K562 (cell line): ENCODE measurements around the gene SLC9A1. TPM values are rescaled to one million over a fixed set of nuclear protein-coding genes. Genes with fewer than 3 reads are reported as not detected.

Experiments used
- CEBPB ChIP-seq: fragments of 450-650 bp; IDR thresholded peaks from 2 replicates; pipeline ENCODE4 v1.6.1; 2016; ENCODE audit warnings: missing genetic modification characterization, missing compliant biosample characterization
- EGR1 ChIP-seq: fragments of 450-650 bp; conservative IDR thresholded peaks from 2 replicates; pipeline ENCODE4 v1.6.1; 2017; ENCODE audit warnings: mild to moderate bottlenecking
- ELF1 ChIP-seq: fragments of 200-800 bp; sonication (Bioruptor generic); IDR thresholded peaks from 2 replicates; pipeline ENCODE4 v1.6.1; 2016; ENCODE audit warnings: missing genetic modification characterization, missing compliant biosample characterization
- FIP1L1 ChIP-seq: fragments of 200-400 bp; formaldehyde crosslinking; IDR thresholded peaks from 2 replicates; pipeline ENCODE4 v1.6.1; 2018; ENCODE audit warnings: mild to moderate bottlenecking, low read depth, low read length; ENCODE audit not compliant: poor library complexity, severe bottlenecking
- GABPB2 ChIP-seq: fragments of 250-450 bp; sonication (Bioruptor Pico); conservative IDR thresholded peaks from 2 replicates; pipeline ENCODE4 v1.5.1; 2021; ENCODE audit warnings: mild to moderate bottlenecking
- HMG20B ChIP-seq: fragments of 250-450 bp; sonication (Bioruptor Pico); IDR thresholded peaks from 2 replicates; pipeline ENCODE4 v1.5.0; 2021; ENCODE audit warnings: mild to moderate bottlenecking
- POLR2G ChIP-seq: fragments of 200-400 bp; formaldehyde crosslinking; IDR thresholded peaks from 2 replicates; pipeline ENCODE4 v1.6.1; 2017; ENCODE audit warnings: low read depth, mild to moderate bottlenecking, antibody characterized with exemption, low read length, moderate library complexity
- SP2 ChIP-seq: IDR thresholded peaks from 2 replicates; pipeline ENCODE4 v1.6.1; 2011; ENCODE audit warnings: mild to moderate bottlenecking, low read depth, low read length, moderate library complexity; ENCODE audit not compliant: poor library complexity, severe bottlenecking; ENCODE audit errors: extremely low read depth
- TBL1XR1 ChIP-seq, 2 experiments: IDR thresholded peaks; 2 replicates each; pipeline ENCODE4 v1.6.1; 2012; ENCODE audit warnings: improper control_type of control experiment in 2 of 2, low read length in 2 of 2, mild to moderate bottlenecking in 1 of 2
- TFAM ChIP-seq: fragments of 250-450 bp; sonication (Bioruptor Pico); conservative IDR thresholded peaks from 2 replicates; pipeline ENCODE4 v1.5.0; 2021; ENCODE audit warnings: mild to moderate bottlenecking, moderate library complexity
- ZFP30 ChIP-seq: fragments of 250-450 bp; sonication (Bioruptor Pico); IDR thresholded peaks from 2 replicates; pipeline ENCODE4 v1.8.0; 2022; ENCODE audit warnings: moderate library complexity, mild to moderate bottlenecking, inconsistent platforms, borderline replicate concordance
- ZNF584 ChIP-seq: fragments of 200-800 bp; sonication (Bioruptor generic); IDR thresholded peaks from 2 replicates; pipeline ENCODE4 v1.6.1; 2016; ENCODE audit warnings: low read depth, mild to moderate bottlenecking, missing genetic modification characterization, missing compliant biosample characterization
- polyA plus RNA-seq, 8 experiments: library from polyadenylated mRNA; depleted of rRNA in 4 of 8; stranded (reverse) in 5 of 8; unstranded in 3 of 8; fragments of >200 nt; fragmentation: Nextera tagmentation in 2 of 8; fragmentation: Illumina TruSeq in 1 of 8; extraction: Ambion mirVana in 2 of 8; extraction: Trizol in 1 of 8; gene quantifications; 2 replicates each; pipeline versions ENCODE4 v1.2.1 to v1.2.3, GENCODE V29; 2011 to 2014; ENCODE audit warnings: inconsistent platforms in 1 of 8, missing spikeins in 1 of 8
- total RNA-seq, 7 experiments: library from RNA; depleted of rRNA in 6 of 7; stranded (reverse); fragments of >200 nt in 6 of 7; fragmentation: Illumina TruSeq in 2 of 7; extraction: Trizol in 2 of 7; gene quantifications; 2 replicates each; pipeline versions ENCODE4 v1.2.1 to v1.2.3, GENCODE V29; 2011 to 2021; ENCODE audit warnings: low replicate concordance in 1 of 7
- TF ChIP-seq, protein P1 (sequence below): sonication (generic); formaldehyde crosslinking; IDR thresholded peaks from 2 replicates; pipeline ENCODE4 v1.8.0; 2022; ENCODE audit warnings: mild to moderate bottlenecking, missing genetic modification reagents, borderline replicate concordance
- TF ChIP-seq, protein P2 (sequence below): fragments of 450-650 bp; IDR thresholded peaks from 2 replicates; pipeline ENCODE4 v1.6.1; 2016; ENCODE audit warnings: mild to moderate bottlenecking, moderate library complexity

SLC9A1 gene
- total and polyA plus RNA-seq, 9 of the 15 experiments (the other 6 are each of a cell fraction or from before 2014, with no cell fraction given) = 0.59 to 14.4 (median 2.0) TPM

DNA sequence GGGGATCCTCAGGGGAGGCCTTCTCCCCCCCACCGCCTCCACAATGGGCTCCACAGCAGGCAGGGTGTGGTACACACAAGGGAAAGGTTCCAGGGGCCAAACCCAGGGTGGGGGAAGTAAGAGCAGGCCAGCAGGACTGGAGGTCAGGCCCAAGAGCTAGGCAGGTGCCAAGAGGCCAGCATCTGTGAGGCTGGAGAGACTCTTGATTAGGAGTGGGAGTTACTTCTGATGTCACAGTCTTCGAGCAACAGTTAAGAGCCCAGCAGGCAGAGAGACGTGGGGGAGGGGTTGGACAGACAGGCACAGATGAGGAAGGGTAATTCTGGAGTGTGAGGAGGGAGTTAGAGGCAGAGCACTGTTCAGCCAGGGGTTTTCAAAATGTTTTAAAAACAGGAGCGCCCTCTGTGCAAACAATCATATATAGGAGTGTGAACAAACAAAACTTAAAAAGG lies 55.8 kb downstream of the SLC9A1 start (continued):
- TF ChIP-seq, protein P1, sequence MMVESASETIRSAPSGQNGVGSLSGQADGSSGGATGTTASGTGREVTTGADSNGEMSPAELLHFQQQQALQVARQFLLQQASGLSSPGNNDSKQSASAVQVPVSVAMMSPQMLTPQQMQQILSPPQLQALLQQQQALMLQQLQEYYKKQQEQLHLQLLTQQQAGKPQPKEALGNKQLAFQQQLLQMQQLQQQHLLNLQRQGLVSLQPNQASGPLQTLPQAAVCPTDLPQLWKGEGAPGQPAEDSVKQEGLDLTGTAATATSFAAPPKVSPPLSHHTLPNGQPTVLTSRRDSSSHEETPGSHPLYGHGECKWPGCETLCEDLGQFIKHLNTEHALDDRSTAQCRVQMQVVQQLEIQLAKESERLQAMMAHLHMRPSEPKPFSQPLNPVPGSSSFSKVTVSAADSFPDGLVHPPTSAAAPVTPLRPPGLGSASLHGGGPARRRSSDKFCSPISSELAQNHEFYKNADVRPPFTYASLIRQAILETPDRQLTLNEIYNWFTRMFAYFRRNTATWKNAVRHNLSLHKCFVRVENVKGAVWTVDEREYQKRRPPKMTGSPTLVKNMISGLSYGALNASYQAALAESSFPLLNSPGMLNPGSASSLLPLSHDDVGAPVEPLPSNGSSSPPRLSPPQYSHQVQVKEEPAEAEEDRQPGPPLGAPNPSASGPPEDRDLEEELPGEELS = no peak; the same call in 1 of the 2 replicates
- TF ChIP-seq ZFP30 (CRISPR knock-in tag) (no peak), EGR1 (0 out of 2 replicates have a peak, but pooled peaks have one; percentile 44), ELF1 (tag) (no peak), FIP1L1 (no peak), GABPB2 (no peak), SP2 (no peak), TFAM (CRISPR knock-in tag) (no peak), CEBPB (tag) (peak; percentile 56), HMG20B (CRISPR knock-in tag) (no peak), POLR2G (no peak), TBL1XR1 (IDR thresholded peaks at IDR 0.05; ENCODE audit: low read length in 2 of 2) (peak in 1 of 2 experiments; percentile 25; a peak in 1 of 4 replicates), ZNF584 (CRISPR knock-in tag) (0 out of 2 replicates have a peak, but pooled peaks have one; percentile 33)
- TF ChIP-seq, protein P2, sequence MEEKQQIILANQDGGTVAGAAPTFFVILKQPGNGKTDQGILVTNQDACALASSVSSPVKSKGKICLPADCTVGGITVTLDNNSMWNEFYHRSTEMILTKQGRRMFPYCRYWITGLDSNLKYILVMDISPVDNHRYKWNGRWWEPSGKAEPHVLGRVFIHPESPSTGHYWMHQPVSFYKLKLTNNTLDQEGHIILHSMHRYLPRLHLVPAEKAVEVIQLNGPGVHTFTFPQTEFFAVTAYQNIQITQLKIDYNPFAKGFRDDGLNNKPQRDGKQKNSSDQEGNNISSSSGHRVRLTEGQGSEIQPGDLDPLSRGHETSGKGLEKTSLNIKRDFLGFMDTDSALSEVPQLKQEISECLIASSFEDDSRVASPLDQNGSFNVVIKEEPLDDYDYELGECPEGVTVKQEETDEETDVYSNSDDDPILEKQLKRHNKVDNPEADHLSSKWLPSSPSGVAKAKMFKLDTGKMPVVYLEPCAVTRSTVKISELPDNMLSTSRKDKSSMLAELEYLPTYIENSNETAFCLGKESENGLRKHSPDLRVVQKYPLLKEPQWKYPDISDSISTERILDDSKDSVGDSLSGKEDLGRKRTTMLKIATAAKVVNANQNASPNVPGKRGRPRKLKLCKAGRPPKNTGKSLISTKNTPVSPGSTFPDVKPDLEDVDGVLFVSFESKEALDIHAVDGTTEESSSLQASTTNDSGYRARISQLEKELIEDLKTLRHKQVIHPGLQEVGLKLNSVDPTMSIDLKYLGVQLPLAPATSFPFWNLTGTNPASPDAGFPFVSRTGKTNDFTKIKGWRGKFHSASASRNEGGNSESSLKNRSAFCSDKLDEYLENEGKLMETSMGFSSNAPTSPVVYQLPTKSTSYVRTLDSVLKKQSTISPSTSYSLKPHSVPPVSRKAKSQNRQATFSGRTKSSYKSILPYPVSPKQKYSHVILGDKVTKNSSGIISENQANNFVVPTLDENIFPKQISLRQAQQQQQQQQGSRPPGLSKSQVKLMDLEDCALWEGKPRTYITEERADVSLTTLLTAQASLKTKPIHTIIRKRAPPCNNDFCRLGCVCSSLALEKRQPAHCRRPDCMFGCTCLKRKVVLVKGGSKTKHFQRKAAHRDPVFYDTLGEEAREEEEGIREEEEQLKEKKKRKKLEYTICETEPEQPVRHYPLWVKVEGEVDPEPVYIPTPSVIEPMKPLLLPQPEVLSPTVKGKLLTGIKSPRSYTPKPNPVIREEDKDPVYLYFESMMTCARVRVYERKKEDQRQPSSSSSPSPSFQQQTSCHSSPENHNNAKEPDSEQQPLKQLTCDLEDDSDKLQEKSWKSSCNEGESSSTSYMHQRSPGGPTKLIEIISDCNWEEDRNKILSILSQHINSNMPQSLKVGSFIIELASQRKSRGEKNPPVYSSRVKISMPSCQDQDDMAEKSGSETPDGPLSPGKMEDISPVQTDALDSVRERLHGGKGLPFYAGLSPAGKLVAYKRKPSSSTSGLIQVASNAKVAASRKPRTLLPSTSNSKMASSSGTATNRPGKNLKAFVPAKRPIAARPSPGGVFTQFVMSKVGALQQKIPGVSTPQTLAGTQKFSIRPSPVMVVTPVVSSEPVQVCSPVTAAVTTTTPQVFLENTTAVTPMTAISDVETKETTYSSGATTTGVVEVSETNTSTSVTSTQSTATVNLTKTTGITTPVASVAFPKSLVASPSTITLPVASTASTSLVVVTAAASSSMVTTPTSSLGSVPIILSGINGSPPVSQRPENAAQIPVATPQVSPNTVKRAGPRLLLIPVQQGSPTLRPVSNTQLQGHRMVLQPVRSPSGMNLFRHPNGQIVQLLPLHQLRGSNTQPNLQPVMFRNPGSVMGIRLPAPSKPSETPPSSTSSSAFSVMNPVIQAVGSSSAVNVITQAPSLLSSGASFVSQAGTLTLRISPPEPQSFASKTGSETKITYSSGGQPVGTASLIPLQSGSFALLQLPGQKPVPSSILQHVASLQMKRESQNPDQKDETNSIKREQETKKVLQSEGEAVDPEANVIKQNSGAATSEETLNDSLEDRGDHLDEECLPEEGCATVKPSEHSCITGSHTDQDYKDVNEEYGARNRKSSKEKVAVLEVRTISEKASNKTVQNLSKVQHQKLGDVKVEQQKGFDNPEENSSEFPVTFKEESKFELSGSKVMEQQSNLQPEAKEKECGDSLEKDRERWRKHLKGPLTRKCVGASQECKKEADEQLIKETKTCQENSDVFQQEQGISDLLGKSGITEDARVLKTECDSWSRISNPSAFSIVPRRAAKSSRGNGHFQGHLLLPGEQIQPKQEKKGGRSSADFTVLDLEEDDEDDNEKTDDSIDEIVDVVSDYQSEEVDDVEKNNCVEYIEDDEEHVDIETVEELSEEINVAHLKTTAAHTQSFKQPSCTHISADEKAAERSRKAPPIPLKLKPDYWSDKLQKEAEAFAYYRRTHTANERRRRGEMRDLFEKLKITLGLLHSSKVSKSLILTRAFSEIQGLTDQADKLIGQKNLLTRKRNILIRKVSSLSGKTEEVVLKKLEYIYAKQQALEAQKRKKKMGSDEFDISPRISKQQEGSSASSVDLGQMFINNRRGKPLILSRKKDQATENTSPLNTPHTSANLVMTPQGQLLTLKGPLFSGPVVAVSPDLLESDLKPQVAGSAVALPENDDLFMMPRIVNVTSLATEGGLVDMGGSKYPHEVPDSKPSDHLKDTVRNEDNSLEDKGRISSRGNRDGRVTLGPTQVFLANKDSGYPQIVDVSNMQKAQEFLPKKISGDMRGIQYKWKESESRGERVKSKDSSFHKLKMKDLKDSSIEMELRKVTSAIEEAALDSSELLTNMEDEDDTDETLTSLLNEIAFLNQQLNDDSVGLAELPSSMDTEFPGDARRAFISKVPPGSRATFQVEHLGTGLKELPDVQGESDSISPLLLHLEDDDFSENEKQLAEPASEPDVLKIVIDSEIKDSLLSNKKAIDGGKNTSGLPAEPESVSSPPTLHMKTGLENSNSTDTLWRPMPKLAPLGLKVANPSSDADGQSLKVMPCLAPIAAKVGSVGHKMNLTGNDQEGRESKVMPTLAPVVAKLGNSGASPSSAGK = no peak
